22Rv1 (cell line): ENCODE data around the gene COQ8A.

Source experiments
- CTCF ChIP-seq: fragments of 450-650 bp; IDR thresholded peaks from 2 replicates; pipeline ENCODE4 v1.5.1; 2017; ENCODE audit warnings: mild to moderate bottlenecking
- ZFX ChIP-seq: fragments of 450-650 bp; IDR thresholded peaks from 2 replicates; pipeline ENCODE4 v1.6.1; 2017; ENCODE audit warnings: antibody characterized with exemption, borderline replicate concordance

- TF ChIP-seq CTCF, result no peak
- TF ChIP-seq ZFX, result no peak
Measured at GRCh38 chr1:226954337-226954736, 14.2 kb downstream of the COQ8A start.
